ENCODE results near the gene LYSMD3. TPM values are rescaled to one million over a fixed set of nuclear protein-coding genes. Genes with fewer than 3 reads are reported as not detected.

The LYSMD3 gene
- total and polyA plus RNA-seq, 9 of the 15 experiments (the other 6 are each of a cell fraction or from before 2014, with no cell fraction given), result 9.5 to 42.3 (median 20.7) TPM

- TF ChIP-seq KDM1A (IDR thresholded peaks at IDR 0.05), result 0 out of 4 replicates have a peak, but pooled peaks of 1 of the 2 experiments have one; percentile 7
- TF ChIP-seq ETV5 (CRISPR knock-in tag; IDR thresholded peaks at IDR 0.05; ENCODE audit: low read depth), result no peak
- TF ChIP-seq HDAC8 (tag; IDR thresholded peaks at IDR 0.05), result no peak
- TF ChIP-seq ZBED1 (IDR thresholded peaks at IDR 0.05), result no peak
- TF ChIP-seq DDX20 (tag; IDR thresholded peaks at IDR 0.05; ENCODE audit: low read depth), result no peak
- no peak for TF ChIP-seq CTBP1 (IDR thresholded peaks at IDR 0.05; ENCODE audit: borderline replicate concordance)
- no peak for TF ChIP-seq NFYB (IDR thresholded peaks at IDR 0.05; ENCODE audit: extremely low read depth, insufficient read length)
- TF ChIP-seq FOXM1 (IDR thresholded peaks at IDR 0.05; ENCODE audit: low read depth), result peak; percentile 95
- TF ChIP-seq FOXM1 (CRISPR knock-in tag; IDR thresholded peaks at IDR 0.05; ENCODE audit: low read depth), result 0 out of 2 replicates have a peak, but pooled peaks have one; percentile 3
- no peak for TF ChIP-seq HDGF (IDR thresholded peaks at IDR 0.05)
- 0 out of 2 replicates have a peak, but pooled peaks have one; percentile 12 for TF ChIP-seq CBX1 (IDR thresholded peaks at IDR 0.05; ENCODE audit: low read depth)
- TF ChIP-seq AFF1 (IDR thresholded peaks at IDR 0.05; ENCODE audit: low read depth in 1 of 2, partially characterized antibody in 2 of 2), result peak in 1 of 2 experiments; percentile 54
- TF ChIP-seq ZNF384 (IDR thresholded peaks at IDR 0.05; ENCODE audit: low read depth, low read length), result peak; percentile 63
- no peak for TF ChIP-seq MBD1 (CRISPR knock-in tag; IDR thresholded peaks at IDR 0.05)
- TF ChIP-seq L3MBTL2 (IDR thresholded peaks at IDR 0.05), result no peak; the same call in 1 of the 2 replicates
- no peak for TF ChIP-seq CREM (IDR thresholded peaks at IDR 0.05; ENCODE audit: low read depth)
- no peak for TF ChIP-seq ZNF507 (tag; conservative IDR thresholded peaks at IDR 0.05)
- no peak for TF ChIP-seq TFAP4 (CRISPR knock-in tag; IDR thresholded peaks at IDR 0.05; ENCODE audit: borderline replicate concordance)
- no peak for TF ChIP-seq RBM17 (IDR thresholded peaks at IDR 0.05; ENCODE audit: borderline replicate concordance, low read depth, low read length)
- no peak for TF ChIP-seq TAF15 (IDR thresholded peaks at IDR 0.05; ENCODE audit: low read depth, low read length)
- no peak for TF ChIP-seq ZNF77 (CRISPR knock-in tag; IDR thresholded peaks at IDR 0.05)
- TF ChIP-seq SMAD3 (CRISPR knock-in tag; conservative IDR thresholded peaks at IDR 0.05), result no peak
Measured at GRCh38 chr5:90529939-90530677, 724 bp upstream of the LYSMD3 start (continued).

All from K562 (cell line).